ENCODE data around the gene GH1.
"Not testable (repeated sequence)": the region's sequence is repeated elsewhere in the genome, so short reads cannot be mapped to it uniquely, and the experiment has no call there.

GH1 gene

DNA sequence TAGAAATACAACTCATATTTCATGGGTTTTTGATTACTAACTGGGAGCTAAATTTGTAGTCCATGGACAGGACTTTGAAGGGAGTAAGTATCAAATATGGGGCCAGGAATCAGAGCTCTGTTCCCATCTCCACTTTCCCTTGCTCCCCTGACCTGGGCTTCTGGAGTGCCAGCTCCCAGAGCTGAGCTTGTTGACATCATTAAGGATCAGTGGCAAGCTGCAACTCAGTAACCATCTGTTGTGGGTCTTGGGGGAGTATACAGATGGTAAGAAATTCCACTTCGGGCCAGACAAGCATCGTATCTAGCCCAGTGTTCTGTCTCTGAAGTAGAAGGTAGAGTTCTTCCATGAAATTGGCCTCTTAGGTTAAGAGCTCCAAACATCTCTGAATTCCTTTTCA, 16.7 kb downstream of the GH1 start:
- in situ Hi-C loops (cut with HindIII; ENCODE audit: low sequenced_read_pairs), result not testable (repeated sequence)

DNA sequence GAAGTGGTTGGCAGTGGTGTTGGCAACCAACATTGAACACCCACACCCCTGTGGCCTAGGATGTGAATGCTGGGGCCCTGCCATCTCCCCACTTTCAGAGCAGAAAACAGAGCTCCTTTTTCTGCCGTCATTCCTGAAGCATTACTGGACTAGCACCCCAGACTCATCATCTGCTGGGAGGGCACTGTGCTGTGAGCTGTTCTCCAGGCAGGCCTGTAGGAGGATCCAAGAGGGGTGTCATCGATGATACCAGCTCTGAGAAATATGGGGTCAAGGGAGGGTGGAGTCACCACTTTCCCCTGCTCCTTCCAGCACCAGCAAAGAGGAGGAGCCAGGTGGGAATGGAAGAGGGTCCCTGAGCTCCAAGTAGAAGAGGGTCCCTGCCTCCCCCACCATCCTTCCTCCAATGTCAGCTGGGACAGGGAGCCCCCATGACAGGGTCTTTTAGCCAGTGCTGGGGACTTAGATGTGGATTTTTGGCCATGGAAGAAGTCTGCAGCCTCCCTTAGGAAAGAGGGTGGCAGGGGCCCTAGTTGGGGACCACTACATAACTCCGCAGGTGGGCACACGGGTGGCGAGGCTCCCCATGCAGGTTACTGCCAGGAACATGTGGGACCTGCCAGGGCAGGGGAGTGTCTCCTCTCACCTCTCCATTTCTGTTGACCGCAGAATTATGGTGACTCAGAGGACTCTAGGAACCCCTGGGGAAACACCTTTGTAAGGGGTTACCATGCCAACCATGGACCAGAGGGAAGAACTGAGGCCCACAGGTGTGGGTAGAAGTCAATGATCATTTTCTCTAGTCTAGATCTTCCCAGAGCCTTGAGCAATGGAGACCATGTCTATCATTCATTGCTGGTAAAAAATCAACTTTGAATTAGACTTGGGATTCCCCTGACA, 19.5 kb downstream of the GH1 start:
- in situ Hi-C loops (cut with HindIII; ENCODE audit: low sequenced_read_pairs), result not testable (repeated sequence)

DNA sequence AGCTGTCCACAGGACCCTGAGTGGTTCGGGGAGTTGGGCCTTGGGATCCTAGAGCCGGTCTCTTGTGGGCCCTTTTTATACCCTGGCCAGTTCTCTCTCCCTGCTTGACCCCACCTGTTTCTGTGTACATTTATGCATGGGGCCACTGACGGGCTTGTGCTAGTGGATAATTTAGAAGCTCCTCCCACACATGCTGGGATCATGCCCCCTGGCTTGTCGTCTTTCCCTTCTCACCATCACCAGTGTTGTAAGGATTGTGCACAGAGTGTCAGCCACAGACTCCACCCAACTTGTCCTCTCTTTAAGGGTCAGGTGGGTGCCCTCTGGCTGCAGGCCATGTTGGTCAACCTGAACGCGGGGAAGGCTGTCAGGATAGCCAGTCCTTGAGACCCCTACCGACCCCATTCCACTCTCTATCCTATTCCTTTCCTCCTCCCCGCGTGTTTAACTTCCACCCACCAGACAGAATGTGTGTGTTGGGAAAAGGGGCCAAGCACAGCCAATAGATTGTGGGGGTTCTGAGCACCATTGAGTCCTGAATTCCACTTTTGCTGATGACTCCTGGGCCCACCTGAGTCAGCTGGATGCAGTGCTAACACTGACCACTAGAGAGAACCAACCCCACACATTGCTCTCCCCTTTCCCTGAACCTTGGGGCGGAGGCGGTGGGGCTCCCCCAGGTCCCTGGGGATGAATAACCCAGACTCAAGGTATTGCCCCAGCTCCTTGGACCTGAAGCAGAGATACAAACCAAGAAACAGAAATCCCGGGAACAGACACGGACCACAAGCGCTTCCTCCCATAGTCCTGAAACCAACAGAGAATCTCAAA, 21.9 kb downstream of the GH1 start, which contains the start of gene CSH1:
Gene CSH1, minus strand, starts transcription at position 51 of the 831 bp plus-strand sequence. CDS start 63 bp downstream, outside the sequence.
- in situ Hi-C loops (cut with HindIII; ENCODE audit: low sequenced_read_pairs), result not testable (repeated sequence)

DNA sequence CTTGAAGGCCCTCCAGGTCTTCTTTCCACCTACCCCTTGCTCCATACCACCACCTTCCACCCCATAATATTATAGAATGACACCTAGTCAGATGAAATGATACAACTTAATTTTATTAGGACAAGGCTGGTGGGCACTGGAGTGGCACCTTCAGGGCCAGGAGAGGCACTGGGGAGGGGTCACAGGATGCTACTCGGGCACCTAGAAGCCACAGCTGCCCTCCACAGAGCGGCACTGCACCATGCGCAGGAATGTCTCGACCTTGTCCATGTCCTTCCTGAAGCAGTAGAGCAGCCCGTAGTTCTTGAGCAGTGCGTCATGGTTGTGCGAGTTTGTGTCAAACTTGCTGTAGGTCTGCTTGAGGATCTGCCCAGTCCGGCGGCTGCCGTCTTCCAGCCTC, 23.8 kb downstream of the GH1 start:
- in situ Hi-C loops (cut with HindIII; ENCODE audit: low sequenced_read_pairs), result not testable (repeated sequence)

DNA sequence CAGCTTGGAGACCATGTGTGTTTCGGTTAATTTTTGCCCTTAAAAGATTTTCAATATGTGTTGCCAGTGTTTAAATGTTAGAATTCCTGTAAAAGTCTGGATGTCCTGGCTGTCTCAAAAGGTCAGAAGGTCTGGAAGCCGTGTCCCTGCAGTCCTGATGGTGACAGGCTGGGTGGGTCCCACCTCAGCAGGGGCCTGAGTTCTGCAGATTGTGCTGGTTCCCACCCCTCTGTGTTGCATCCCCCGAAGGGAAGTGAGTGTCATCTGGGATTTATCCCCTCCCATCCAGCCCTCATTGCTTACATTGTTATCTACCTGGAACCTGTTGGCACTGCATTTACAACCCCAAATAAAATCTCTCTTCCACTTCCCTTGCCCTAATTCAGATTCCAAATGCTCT, 24.6 kb downstream of the GH1 start:
- in situ Hi-C loops (cut with HindIII; ENCODE audit: low sequenced_read_pairs), result not testable (repeated sequence)

DNA sequence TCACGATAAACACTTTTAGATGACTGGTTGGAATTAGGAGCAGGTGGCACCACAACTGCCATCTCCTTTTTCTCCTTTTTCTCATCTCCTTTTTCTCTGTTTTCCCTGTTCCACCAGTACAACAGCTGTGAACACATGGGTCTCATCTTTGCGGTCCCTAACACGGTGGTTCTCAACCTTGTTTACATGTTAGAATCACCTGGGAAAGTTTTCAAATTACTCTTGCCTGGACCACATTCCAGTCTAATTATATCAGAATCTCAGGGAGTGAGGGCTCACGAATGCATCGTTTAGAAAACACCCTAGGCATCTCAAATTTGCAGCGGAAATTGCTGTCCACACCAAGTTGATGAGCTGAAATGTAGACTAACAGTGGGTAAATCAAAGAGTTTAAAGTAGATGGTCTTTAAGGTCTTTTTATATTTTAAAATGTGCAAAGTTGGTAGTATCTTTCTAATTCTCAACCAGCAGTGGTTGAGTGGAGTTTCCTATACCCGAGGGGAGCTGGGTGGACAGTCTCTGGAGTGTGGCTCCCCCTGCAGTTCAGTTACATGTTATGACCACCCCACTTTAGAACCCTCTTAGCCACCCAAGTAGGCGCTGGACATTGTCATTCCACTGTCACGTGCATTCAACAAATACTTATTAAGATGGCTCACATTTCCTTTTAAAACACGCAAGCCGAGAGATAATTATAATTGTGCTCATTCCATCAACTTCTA, 26.2 kb downstream of the GH1 start:
- in situ Hi-C loops (cut with HindIII; ENCODE audit: low sequenced_read_pairs), result not testable (repeated sequence)

DNA sequence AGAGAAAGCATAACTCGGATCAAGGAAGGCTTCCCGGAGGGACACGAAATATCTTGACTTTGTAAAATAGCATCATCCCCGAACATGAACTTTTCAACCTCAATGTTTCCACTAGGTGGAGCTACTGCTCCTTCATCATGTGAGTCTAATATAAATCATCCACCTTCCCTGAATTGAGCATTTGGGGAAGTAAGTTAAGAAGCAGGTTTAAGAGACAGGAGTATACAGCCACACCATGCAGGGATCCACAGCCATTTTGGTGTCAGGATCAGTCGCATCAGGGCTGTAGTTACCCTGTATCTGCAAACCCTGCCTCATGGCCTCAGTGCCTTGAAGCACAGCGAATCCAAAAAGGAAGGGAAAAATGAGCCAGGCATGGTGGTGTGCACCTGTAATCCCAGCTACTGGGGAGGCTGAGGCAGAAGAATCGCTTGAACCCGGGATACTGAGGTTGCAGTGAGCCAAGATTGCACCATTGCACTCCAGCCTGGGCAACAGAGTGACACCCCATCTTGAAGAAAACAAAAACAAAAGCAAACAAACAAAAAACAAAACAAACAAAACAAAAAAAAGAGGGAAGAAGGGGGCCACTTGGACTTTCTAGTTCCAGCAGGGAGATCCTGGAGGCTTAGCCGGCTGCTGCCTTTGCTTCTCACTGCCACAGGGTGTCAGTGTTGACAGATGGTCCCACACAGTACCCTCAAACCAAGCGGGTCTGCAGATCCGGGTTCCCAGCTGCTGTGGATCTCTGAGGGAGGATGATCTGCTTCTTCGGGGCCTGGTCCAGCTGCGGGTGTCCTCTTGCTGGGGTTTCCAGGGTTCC, 29.4 kb downstream of the GH1 start:
- in situ Hi-C loops (cut with HindIII; ENCODE audit: low sequenced_read_pairs), result not testable (repeated sequence)

DNA sequence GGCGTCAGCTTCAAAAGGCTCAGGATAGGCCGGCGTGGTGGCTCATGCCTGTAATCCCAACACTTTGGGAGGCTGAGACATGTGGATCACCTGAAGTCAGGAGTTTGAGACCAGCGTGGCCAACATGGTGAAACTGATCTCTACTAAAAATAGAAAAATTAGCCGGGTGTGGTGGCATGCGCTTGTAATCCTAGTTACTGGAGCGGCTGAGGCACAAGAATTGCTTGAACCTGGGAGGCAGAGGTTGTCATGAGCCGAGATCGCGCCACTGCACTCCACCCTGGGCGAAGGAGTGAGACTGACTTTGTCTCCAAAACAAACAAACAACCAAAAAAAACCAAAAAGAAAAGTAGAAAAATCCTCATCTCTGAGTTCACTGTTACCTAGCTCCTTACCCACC, 33.5 kb downstream of the GH1 start:
- in situ Hi-C loops (cut with HindIII; ENCODE audit: low sequenced_read_pairs), result not testable (repeated sequence)

DNA sequence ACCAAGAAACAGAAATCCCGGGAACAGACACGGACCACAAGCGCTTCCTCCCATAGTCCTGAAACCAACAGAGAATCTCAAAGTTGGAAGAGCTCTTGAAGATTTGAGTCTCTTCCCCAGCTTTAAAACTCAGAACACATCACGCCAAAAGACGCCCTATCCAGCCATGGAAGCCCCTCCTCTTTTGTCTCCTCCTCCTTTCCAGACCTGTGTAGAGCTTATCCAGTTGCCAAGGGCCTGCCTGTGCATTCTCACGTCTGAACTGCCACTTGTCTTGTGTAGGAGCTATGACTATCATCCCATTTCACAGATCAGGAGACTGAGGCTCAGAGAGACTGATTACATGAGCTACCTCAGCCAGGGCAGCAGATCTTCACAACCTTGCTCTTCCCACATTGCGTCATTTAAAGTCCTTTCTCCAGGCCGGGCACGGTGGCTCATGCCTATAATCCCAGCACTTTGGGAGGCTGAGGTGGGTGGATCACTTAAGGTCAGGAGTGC, 36.0 kb downstream of the GH1 start:
- in situ Hi-C loops (cut with HindIII; ENCODE audit: low sequenced_read_pairs), result not testable (repeated sequence)

DNA sequence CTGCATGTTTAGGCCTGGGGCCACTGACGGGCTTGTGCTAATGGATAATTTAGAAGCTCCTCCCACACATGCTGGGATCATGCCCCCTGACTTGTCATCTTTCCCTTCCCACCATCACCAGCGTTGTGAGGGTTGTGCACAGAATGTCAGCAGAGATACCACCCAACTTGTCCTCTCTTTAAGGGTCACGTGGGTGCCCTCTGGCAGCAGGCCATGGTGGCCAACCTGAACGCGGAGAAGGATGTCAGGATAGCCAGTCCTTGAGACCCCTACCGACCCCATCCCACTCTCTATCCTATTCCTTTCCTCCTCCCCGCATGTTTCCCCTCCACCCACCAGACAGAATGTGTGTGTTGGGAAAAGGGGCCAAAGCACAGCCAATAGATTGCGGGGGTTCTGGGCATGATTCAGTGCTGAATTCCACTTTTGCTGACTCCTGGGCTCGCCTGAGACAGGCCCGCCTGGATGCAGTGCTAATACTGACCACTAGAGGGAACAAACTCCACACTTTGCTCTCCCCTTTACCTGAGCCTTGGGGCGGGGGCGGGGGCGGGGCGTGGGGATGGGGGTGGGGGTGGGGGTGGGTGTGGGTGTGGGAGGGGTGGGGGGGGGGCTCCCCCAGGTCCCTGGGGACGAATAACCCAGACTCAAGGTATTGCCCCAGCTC, 36.6 kb downstream of the GH1 start, which contains the start of gene GH2:
Gene GH2, minus strand, starts transcription at position 10 of the 667 bp plus-strand sequence. CDS start 143 bp downstream, outside the sequence.
- in situ Hi-C loops (cut with HindIII; ENCODE audit: low sequenced_read_pairs), result no loop called here

DNA sequence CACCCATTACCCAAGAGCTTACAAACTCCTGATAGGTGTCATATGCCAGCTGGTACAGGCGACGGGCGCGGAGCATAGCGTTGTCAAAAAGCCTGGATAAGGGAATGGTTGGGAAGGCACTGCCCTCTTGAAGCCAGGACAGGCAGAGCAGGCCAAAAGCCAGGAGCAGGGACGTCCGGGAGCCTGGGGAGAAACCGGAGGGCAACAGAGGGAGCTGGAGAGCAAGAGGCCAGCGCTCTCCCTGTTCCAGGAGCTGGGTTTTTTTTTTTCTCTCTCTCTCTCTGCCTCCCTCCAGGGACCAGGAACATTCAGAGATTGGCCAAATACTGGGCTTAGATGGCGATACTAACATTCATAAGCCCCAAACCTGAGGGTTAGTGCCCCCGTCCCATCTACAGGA, 37.3 kb downstream of the GH1 start:
- in situ Hi-C loops (cut with HindIII; ENCODE audit: low sequenced_read_pairs), result not testable (repeated sequence)

DNA sequence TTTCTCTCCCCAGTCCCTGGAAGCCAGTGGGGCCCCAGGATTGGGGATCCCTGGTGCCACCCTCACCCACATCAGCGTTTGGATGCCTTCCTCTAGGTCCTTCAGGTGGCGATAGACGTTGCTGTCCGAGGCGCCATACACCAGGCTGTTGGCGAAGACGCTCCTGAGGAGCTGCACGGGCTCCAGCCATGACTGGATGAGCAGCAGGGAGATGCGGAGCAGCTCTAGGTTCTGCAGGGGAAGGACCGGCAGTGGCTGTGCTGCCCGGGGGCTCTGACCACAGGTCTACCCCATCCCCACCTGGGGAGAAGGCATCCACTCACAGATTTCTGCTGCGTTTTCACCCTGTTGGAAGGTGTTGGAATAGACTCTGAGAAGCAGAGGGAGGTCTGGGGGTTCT, 37.9 kb downstream of the GH1 start:
- in situ Hi-C loops (cut with HindIII; ENCODE audit: low sequenced_read_pairs), result no loop called here

DNA sequence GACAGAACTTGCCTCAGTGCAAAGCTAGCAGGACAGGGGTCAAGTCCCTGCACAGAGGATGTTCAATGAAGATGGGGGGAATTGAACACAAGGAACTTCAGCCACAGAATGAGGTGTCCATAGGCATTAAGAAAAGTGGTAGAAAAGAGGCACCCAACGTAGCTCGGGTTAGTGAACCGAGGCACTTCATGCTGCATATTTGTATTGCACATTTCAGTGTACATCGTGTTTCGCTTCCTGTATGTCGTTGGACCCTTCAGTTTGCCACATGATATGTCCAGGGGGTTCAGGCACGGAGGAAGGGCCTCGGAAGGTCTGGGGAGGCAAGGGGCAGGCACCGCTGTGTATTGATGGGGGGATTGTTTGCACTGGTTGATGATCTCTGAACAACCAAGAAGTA, 40.2 kb downstream of the GH1 start:
- in situ Hi-C loops (cut with HindIII; ENCODE audit: low sequenced_read_pairs), result not testable (repeated sequence)

DNA sequence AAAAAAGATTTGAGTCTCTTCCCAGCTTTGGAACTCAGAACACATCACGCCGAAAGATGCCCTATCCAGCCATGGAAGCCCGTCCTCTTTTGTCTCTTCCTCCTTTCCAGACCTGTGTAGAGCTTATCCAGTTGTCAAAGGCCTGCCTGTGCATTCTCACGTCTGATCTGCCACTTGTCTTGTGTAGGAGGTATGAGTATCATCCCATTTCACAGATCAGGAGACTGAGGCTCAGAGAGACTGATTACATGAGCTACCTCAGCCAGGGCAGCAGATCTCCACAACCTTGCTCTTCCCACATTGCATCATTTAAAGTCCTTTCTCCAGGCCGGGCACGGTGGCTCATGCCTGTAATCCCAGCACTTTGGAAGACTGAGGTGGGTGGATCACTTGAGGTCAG, 43.9 kb downstream of the GH1 start:
- in situ Hi-C loops (cut with HindIII; ENCODE audit: low sequenced_read_pairs), result not testable (repeated sequence)

DNA sequence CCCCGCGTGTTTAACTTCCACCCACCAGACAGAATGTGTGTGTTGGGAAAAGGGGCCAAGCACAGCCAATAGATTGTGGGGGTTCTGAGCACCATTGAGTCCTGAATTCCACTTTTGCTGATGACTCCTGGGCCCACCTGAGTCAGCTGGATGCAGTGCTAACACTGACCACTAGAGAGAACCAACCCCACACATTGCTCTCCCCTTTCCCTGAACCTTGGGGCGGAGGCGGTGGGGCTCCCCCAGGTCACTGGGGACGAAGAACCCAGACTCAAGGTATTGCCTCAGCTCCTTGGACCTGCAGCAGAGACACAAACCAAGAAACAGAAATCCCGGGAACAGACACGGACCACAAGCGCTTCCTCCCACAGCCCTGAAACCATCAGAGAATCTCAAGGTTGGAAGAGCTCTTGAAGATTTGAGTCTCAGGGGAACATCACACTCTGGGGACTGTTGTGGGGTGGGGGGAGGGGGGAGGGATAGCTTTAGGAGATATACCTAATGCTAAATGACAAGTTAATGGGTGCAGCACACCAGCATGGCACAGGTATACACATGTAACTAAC, 44.5 kb downstream of the GH1 start:
- in situ Hi-C loops (cut with HindIII; ENCODE audit: low sequenced_read_pairs), result not testable (repeated sequence)

DNA sequence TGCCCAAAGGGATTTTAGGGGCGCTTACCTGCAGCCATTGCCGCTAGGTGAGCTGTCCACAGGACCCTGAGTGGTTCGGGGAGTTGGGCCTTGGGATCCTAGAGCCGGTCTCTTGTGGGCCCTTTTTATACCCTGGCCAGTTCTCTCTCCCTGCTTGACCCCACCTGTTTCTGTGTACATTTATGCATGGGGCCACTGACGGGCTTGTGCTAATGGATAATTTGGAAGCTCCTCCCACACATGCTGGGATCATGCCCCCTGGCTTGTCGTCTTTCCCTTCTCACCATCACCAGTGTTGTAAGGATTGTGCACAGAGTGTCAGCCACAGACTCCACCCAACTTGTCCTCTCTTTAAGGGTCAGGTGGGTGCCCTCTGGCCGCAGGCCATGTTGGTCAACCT, 45.1 kb downstream of the GH1 start, which contains the start of gene CSH2:
Gene CSH2, minus strand, starts transcription at position 101 of the 400 bp plus-strand sequence. Its CDS starts 63 bp downstream, at position 38.
- in situ Hi-C loops (cut with HindIII; ENCODE audit: low sequenced_read_pairs), result not testable (repeated sequence)

DNA sequence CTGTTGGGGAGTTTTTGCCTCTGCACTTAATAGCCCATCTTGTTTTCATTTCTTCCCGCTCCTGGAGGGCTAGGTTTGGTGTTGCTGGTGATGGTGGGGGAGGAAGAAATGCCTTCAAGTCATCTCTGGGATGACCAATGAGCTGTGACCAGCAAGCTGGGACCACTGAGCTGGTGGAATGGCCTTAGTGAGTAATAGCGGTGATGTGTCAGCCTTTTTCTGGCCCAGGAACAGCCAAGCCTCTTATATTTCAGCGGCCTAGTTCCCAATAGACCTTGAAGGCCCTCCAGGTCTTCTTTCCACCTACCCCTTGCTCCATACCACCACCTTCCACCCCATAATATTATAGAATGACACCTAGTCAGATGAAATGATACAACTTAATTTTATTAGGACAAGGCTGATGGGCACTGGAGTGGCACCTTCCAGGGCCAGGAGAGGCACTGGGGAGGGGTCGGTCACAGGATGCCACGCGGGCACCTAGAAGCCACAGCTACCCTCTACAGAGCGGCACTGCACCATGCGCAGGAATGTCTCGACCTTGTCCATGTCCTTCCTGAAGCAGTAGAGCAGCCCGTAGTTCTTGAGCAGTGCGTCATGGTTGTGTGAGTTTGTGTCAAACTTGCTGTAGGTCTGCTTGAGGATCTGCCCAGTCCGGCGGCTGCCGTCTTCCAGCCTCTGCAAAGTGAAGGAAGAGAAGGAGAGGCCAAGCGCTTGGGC, 46.8 kb downstream of the GH1 start:
- in situ Hi-C loops (cut with HindIII; ENCODE audit: low sequenced_read_pairs), result not testable (repeated sequence)

DNA sequence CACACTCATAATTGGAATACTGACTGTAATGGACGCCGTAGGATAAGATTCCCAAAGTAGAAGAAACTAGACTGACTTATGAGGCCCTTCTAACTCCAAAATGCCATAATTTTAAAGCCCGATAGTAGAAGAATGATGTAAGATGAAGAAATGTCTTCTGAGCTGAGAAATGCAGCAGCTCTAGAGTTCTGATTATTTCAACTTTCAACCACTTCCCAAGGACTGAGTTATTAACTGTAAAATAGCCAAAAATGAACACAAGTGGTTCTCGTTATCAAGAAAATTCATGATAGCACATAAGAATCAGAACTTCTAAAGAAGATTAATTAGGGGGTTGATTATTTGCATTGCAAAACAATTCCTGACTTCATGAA, 48.4 kb downstream of the GH1 start:
- in situ Hi-C loops (cut with HindIII; ENCODE audit: low sequenced_read_pairs), result not testable (repeated sequence)

All from endothelial cell of hepatic sinusoid (primary cell).